HG02759 (cell line): ENCODE results near the gene CLIC6.
A peak's percentile ranks its signal among the peaks of the same experiment; 100 is the strongest.
"Not testable (repeated sequence)": the region's sequence is repeated elsewhere in the genome, so short reads cannot be mapped to it uniquely, and the experiment has no call there.

Experiments used
- ATAC-seq: cut with Tn5 transposase; IDR thresholded peaks from one replicate; pipeline ENCODE4 v1.9.1; 2021; ENCODE audit warnings: mild to moderate bottlenecking, moderate library complexity; ENCODE audit not compliant: unreplicated experiment

CLIC6 gene

GRCh38 chr21:34651642-34652041 lies 17.2 kb upstream of the CLIC6 start:
- no peak for ATAC-seq

- ATAC-seq: no peak
These were observed 15.3 kb upstream of the CLIC6 start for GRCh38 chr21:34653522-34653921.

- no peak for ATAC-seq
These were observed 6.9 kb upstream of the CLIC6 start for GRCh38 chr21:34661848-34662247.

- ATAC-seq: no peak
These were observed 1.0 kb upstream of the CLIC6 start for GRCh38 chr21:34667761-34668160.

GRCh38 chr21:34669149-34669879 lies 520 bp downstream of the CLIC6 start:
- ATAC-seq: peak; percentile 55

GRCh38 chr21:34669880-34670219 lies 1.1 kb downstream of the CLIC6 start:
- not testable (repeated sequence) for ATAC-seq

- no peak for ATAC-seq
These were observed 1.6 kb downstream of the CLIC6 start for GRCh38 chr21:34670220-34670961.

GRCh38 chr21:34670962-34671348 lies 2.2 kb downstream of the CLIC6 start:
- no peak for ATAC-seq

- no peak for ATAC-seq
These were observed 2.7 kb downstream of the CLIC6 start for GRCh38 chr21:34671462-34671861.

- ATAC-seq: no peak
These were observed 3.1 kb downstream of the CLIC6 start for GRCh38 chr21:34671891-34672290.

- ATAC-seq: no peak
These were observed 4.2 kb downstream of the CLIC6 start for GRCh38 chr21:34673006-34673405.

GRCh38 chr21:34674468-34674867 lies 5.7 kb downstream of the CLIC6 start:
- no peak for ATAC-seq

- ATAC-seq: no peak
These were observed 7.1 kb downstream of the CLIC6 start for GRCh38 chr21:34675871-34676270.

GRCh38 chr21:34679051-34679450 lies 10.3 kb downstream of the CLIC6 start:
- ATAC-seq: no peak

- no peak for ATAC-seq
These were observed 15.5 kb downstream of the CLIC6 start for GRCh38 chr21:34684174-34684876.

GRCh38 chr21:34687065-34687464 lies 18.3 kb downstream of the CLIC6 start:
- no peak for ATAC-seq

- ATAC-seq: no peak
These were observed 19.0 kb downstream of the CLIC6 start for GRCh38 chr21:34687745-34688144.

- ATAC-seq: no peak
These were observed 19.4 kb downstream of the CLIC6 start for GRCh38 chr21:34688145-34688544.

GRCh38 chr21:34688715-34689114 lies 19.9 kb downstream of the CLIC6 start:
- ATAC-seq: no peak

GRCh38 chr21:34690041-34690792 lies 21.4 kb downstream of the CLIC6 start:
- ATAC-seq: no peak

- no peak for ATAC-seq
These were observed 22.0 kb downstream of the CLIC6 start for GRCh38 chr21:34690793-34691175.
